HG03571 (cell line): ENCODE measurements around the gene SLC12A7.
"Not testable (repeated sequence)": the region's sequence is repeated elsewhere in the genome, so short reads cannot be mapped to it uniquely, and the experiment has no call there.

Experiments used
- ATAC-seq: cut with Tn5 transposase; IDR thresholded peaks from one replicate; pipeline ENCODE4 v1.9.1; 2021; ENCODE audit not compliant: unreplicated experiment

The SLC12A7 gene

DNA sequence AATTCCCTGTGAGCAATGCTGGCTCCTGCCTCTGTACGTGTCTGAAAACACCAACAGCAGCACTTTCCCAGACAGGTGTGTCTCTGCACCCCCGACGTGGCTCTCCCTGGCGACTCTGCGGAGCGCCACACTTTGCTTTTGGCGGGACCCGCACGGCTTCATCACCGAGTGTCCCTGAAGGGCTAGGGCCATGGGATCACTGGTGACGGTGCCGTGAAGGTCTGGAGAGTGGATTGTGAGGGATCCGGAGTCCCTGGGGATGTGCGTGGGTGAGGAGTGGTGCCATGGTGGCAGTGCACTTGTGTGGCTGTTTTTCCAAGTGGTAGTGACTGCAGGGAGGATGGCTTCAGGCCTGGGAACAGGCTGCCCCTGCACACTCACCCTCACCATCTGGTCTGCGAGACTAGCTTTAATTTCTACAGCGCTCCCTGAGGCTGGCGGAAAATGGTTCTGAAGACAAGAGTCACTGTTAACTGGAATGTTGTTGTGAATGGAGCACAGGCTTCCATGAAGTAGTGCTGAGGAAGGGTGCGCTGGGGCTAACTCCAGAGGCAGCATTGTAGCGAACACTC is 100.0 kb downstream of the SLC12A7 start:
- no peak for ATAC-seq

- no peak for ATAC-seq
Measured at GRCh38 chr5:1011226-1011631, 100.6 kb downstream of the SLC12A7 start.

GRCh38 chr5:1010641-1011046 is 101.2 kb downstream of the SLC12A7 start:
- no peak for ATAC-seq

GRCh38 chr5:1010181-1010510 is 101.7 kb downstream of the SLC12A7 start:
- ATAC-seq = no peak

DNA sequence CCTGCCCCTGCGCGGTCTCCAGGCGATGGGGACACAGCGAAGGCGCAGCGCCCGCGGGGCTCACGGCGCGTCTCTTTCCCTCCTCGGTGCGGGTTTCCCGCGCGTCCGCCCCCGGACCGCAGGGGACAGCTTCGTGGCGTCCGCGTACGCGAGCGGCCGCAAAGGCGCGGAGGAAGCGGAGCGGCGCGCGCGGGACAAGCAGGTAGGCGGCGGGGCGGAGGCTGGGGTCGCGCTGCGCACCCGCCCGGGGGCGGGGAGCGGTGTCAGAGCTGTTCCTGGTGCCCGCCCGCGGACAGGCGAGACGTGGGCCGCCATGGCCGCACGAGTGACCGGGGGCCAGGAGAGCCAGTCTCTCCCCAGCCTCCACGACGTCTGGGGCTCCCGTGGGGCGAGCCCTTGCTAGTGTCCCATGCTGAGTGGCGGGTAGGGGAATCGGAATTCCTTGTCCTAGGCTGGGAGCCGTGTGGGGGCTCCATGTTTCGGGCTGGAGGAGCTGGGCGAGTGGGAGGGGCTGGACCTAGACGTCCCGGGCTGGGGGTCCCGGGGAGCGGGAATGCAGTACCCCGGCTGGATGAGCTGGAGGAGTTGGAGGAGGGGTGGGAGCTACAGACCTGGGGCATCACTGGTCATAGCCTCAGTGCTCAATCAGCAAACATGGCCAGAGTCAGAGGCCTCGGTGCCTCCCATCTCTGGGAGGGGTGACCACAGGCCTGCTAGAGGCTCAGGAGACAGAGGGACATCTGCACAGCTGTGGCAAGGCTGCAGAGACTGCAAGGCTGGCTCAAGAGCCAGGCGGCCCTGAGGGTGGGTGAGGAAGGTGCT is 102.3 kb downstream of the SLC12A7 start:
- no peak for ATAC-seq

GRCh38 chr5:1008451-1009358 is 103.2 kb downstream of the SLC12A7 start, which contains the start of gene NKD2:
NKD2 (plus strand) TSS chr5:1008802; CDS start chr5:1009058, 256 bp downstream.
- ATAC-seq = no peak

DNA sequence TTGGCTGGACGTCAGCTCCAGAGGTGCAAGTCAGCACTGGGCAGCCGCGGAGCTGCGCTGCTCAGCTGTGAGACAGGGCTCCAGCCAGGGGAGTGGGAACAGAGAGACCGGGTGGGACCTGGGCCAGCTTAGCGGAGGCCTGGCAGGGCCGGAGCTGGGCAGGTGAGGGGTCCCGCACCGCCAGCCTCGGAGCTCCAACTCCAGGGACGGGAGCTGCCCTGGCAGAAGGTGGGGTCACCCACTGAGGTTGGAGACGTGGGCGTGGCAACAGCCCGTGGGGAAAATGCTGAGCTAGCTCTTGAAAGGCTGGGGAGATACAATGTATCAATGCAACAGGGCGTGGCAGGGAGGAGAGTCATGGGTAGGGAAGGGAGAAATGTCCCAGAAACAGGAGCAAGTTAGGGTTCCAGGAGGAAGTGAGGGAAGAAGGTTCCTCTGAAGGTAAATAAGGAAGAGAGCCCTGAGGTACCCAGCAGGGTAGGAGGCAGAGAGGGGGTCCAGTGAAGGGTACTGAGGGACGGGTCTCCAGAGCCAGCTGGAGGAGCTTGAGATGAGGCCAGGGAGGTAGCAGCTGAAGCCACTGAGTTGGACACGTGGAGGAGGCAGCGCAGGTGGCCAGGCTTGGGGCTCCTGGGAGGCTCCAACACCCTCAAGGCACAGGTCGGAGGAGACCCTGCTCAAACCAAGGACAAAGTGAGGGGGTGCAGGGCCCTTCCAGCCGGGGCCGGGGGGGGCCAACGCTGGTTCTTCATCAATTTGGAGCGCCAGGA is 104.0 kb downstream of the SLC12A7 start:
- ATAC-seq = no peak

DNA sequence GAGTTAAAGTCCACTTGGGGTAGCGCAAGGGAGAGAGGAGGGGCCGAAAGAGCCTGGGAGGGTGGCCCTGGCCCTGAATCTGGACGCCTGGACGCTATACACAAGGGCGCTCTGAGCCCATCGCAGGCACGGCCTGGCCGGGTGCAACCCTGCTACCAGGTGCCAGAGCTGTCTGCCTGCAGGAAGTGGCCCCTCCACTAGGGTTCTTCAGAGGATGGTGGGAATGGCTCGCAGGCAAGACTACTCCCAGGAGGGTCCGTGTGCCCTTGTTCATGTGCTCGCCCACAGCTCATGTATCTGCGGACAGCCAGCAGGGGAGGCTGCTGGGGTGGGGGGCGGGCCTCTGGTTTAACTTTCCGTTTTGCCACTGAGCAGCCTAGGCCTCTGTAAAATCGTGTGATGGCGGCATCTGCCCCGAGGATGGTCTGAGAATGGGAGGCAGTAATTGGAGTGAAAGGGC is 104.6 kb downstream of the SLC12A7 start:
- no peak for ATAC-seq

- no peak for ATAC-seq
Measured at GRCh38 chr5:1006656-1007071, 105.2 kb downstream of the SLC12A7 start.

DNA sequence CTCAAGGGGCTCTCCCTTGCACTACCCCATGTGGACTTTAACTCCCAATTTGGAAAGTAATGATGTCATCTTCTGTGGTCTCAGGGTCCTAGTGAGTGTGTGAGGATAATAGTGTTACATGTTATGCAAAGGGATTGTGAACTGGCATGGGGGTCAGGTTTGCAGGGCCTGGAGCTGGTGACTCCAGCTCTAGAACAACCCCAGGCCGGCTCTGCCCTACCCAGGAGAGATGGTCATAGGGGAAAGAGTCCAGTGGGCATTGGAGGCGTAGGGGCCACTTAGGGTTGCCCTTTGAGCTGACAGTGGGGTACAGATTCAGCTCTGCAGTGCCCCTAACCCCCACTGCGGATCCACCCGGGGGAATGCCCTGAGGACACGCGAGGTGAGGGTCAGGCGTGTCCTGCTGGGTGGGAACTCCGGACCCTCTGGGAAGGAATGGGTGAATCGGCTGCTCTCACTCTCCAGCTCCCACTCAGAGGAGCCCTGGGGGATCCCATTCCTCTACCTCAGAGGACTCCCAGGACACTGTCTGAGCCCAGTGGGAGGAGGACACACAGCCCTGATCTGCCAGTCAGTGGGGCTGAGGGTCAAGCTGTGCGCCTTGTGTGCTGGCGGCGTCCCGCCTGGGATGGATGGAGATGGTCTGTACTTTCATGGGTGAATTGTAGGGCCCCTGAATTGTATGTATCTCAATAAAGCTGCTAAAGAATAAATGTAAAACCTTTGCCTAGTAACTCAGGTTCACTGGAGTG is 105.8 kb downstream of the SLC12A7 start:
- no peak for ATAC-seq

DNA sequence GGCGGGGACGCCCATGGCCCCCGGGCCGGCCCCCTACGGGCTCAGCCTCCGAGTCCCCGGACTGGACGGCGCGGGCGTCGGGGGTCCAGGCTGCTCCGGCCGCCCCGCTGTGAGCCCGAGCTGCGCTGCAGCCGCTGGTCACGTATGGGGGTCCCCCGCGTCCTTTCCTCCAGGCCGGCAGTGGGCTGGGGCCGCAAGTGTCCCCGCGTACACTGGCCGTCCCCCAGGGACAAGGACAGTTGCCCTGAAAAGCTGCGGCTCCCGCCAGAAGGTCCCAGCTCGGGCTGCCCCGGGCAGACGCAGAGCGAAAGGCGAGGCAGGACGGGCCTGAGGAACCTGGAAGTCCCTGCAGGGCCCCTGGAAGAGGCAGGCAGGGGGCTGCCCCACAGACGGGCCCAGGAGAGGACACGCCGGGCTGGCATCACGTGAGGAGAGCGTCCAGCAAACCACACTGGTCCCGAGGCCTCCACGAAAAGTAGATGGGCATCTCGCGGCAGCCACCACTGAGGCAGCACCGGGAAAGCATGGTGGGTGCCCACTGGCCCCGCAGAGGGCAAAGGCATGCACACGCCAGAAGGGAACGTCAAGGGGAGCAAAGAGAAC is 106.5 kb downstream of the SLC12A7 start:
- no peak for ATAC-seq

DNA sequence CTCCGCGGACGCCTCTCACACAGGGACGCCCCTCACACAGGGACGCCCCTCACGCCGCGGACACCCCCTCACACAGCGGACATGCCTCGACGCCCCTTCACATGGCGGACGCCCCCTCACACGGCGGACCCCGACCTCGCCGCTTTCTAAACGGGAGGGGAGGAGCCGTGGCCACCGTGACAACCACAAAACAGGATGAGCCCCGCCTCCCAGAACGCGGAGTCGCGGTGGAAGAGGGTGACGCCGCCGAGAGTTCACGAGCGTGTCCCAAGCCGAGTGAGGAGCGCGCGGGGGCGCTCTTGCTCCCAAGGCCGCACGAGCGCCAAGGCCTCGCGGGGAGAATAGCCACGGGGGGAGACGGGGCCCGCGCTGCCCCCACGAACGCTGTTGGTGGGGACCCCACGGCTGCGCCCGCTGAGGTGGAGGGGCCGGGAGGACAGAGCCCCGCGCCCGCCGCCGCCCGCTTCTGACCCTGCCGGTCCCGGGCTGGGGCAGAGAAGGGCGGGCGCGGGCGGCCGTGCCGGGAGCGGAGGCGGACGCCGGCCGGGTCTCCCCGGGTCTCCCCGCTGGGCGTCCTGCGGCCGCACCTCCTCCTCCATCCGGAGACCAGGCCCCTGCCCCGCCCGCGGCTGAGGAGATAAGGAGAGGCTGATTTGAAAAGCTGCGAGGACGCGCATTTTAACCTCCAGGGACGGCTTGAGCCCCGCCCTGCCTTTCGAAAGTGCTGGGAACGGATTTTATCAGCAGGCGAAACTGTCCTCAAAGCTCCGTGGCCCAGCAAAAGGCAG is 107.2 kb downstream of the SLC12A7 start:
- ATAC-seq = no peak

- ATAC-seq = no peak
Measured at GRCh38 chr5:1003296-1003937, 108.4 kb downstream of the SLC12A7 start.

- no peak for ATAC-seq
Measured at GRCh38 chr5:1002836-1003235, 109.0 kb downstream of the SLC12A7 start.

- ATAC-seq = no peak
Measured at GRCh38 chr5:1002271-1002546, 109.7 kb downstream of the SLC12A7 start.

GRCh38 chr5:1001406-1002270 is 110.2 kb downstream of the SLC12A7 start:
- no peak for ATAC-seq

GRCh38 chr5:1000831-1001230 is 111.0 kb downstream of the SLC12A7 start:
- not testable (repeated sequence) for ATAC-seq
